Activated CD4-positive, alpha-beta T cell treated with anti-CD3 and anti-CD28 coated beads for 36 hours (primary cell): ENCODE results near the gene SHF. TPM values are rescaled to one million over a fixed set of nuclear protein-coding genes. Genes with fewer than 3 reads are reported as not detected.

Experiments
- ATAC-seq: fragments of 200-7000 bp; cut with Tn5 transposase; one replicate; pipeline ENCODE4 v1.10.0; 2021; ENCODE audit warnings: mild to moderate bottlenecking, moderate library complexity
- CTCF ChIA-PET: fragments of 350-600 bp; sonication (Branson Sonifier 250); formaldehyde crosslinking; loops from one replicate; lab custom pipeline; 2021; ENCODE audit warnings: antibody characterized with exemption; lab: Charles Lee
- POLR2A ChIA-PET: fragments of 350-600 bp; sonication (Branson Sonifier 250); formaldehyde crosslinking; loops from one replicate; lab custom pipeline; 2021; ENCODE audit warnings: antibody characterized with exemption, inconsistent platforms; lab: Charles Lee
- DNase-seq: peaks from one replicate; pipeline ENCODE4 v3.0.0-alpha.2; 2020
- H3K27ac Mint-ChIP-seq: one replicate; pipeline ENCODE4 v1.8.0; 2021; ENCODE audit warnings: mixed read lengths
- H3K27me3 Mint-ChIP-seq: one replicate; pipeline ENCODE4 v1.8.0; 2021; ENCODE audit warnings: mixed read lengths
- H3K36me3 Mint-ChIP-seq: one replicate; pipeline ENCODE4 v1.8.0; 2021; ENCODE audit warnings: low read depth, mixed read lengths
- H3K4me1 Mint-ChIP-seq: one replicate; pipeline ENCODE4 v1.8.0; 2021; ENCODE audit warnings: mixed read lengths
- H3K4me3 Mint-ChIP-seq: one replicate; pipeline ENCODE4 v1.8.0; 2021; ENCODE audit warnings: mild to moderate bottlenecking, moderate library complexity, mixed read lengths
- H3K9me3 Mint-ChIP-seq: one replicate; pipeline ENCODE4 v1.8.0; 2021; ENCODE audit warnings: low read depth, mixed read lengths
- intact Hi-C, 2 experiments: fragments of 100-400 bp; cut with DNase I in 1 of 2; cut with micrococcal nuclease in 1 of 2; formaldehyde crosslinking; loops; one replicate each; pipeline versions ENCODE4 v1.14.2 to v1.15.1; 2022 to 2024; cut with DNase I, micrococcal nuclease
- total RNA-seq, 2 experiments: library from RNA; stranded (reverse); gene quantifications; one replicate each; pipeline ENCODE4 v1.2.3, GENCODE V29; 2021

SHF gene
- total RNA-seq, 2 experiments from 2014 or later: 17.9 to 18.7 TPM

- Mint-ChIP-seq H3K9me3 (no peaks in the 10 kb centered on the region), H3K4me1 (peaks cover 14% of the 10 kb centered on the region), H3K4me3 (no peak overlapping the region), H3K27me3 (no peaks in the 10 kb centered on the region), H3K36me3 (no peaks in the 10 kb centered on the region), H3K27ac (no peak overlapping the region)
- DNase-seq: peak; percentile 67
- POLR2A ChIA-PET: interaction anchor here (0.6 to 1.5 kb wide), 4 partner anchors 11 to 487 kb away, joined by 5 to 11 read pairs (median 8); partner anchors contain the start of gene SHF
- intact Hi-C loops: loop anchor here in 1 of 2 experiments (2.0 to 5.0 kb wide), 4 partner anchors 176 to 1452 kb away; partner anchors contain the start of genes PDIA3, SLC30A4 and SORD
- CTCF ChIA-PET: interaction anchor here (0.8 to 2.6 kb wide), 9 partner anchors 10 to 66 kb away, joined by 3 to 15 read pairs (median 3); no protein-coding TSS in a partner anchor
- ATAC-seq: peak; percentile 21
Observed at GRCh38 chr15:45199136-45199810, 11.5 kb upstream of the SHF start.

- Mint-ChIP-seq H3K27me3 (no peaks in the 10 kb centered on the region), H3K36me3 (no peaks in the 10 kb centered on the region), H3K4me1 (peaks cover 14% of the 10 kb centered on the region), H3K9me3 (no peaks in the 10 kb centered on the region), H3K4me3 (no peak overlapping the region), H3K27ac (no peak overlapping the region)
- POLR2A ChIA-PET: interaction anchor here (0.7 to 1.5 kb wide), 9 partner anchors 11 to 388 kb away, joined by 3 to 15 read pairs (median 5); partner anchors contain the start of gene SHF
- CTCF ChIA-PET: interaction anchor here (0.7 to 2.6 kb wide), 25 partner anchors 9 to 472 kb away, joined by 3 to 20 read pairs (median 4); partner anchors contain the start of gene SHF
- ATAC-seq (peak; percentile 63), DNase-seq (peak; percentile 94)
- intact Hi-C loops: loop anchor here (1.0 to 5.0 kb wide), 8 partner anchors 10 to 1451 kb away; partner anchors contain the start of genes PDIA3 (in 1 of the 2), SLC30A4 (in 1 of the 2) and SORD (in 1 of the 2)
Observed at GRCh38 chr15:45198337-45199135, 10.8 kb upstream of the SHF start.

GRCh38 chr15:45197512-45197911 is 9.7 kb upstream of the SHF start:
- no peaks in the 10 kb centered on the region for H3K36me3 Mint-ChIP-seq
- CTCF ChIA-PET: interaction anchor here (0.7 to 2.6 kb wide), 18 partner anchors 8 to 260 kb away, joined by 3 to 20 read pairs (median 4); partner anchors contain the start of gene SHF
- peak overlapping the region; percentile 89 for H3K27ac Mint-ChIP-seq
- POLR2A ChIA-PET: interaction anchor here (0.6 to 1.3 kb wide), 5 partner anchors 10 to 389 kb away, joined by 3 to 15 read pairs (median 3); partner anchors contain the start of gene SHF
- ATAC-seq (no peak), DNase-seq (no peak)
- peaks cover 14% of the 10 kb centered on the region for H3K4me1 Mint-ChIP-seq
- no peak overlapping the region for H3K4me3 Mint-ChIP-seq
- no peaks in the 10 kb centered on the region for H3K9me3 Mint-ChIP-seq
- H3K27me3 Mint-ChIP-seq: no peaks in the 10 kb centered on the region
- intact Hi-C loops: loop anchor here in 1 of 2 experiments (5.0 kb wide), 2 partner anchors 470 to 1450 kb away; partner anchors contain the start of gene PDIA3

- no peak overlapping the region for H3K27ac Mint-ChIP-seq
- no peaks in the 10 kb centered on the region for H3K27me3 Mint-ChIP-seq
Observed at GRCh38 chr15:45187578-45187893, 230 bp downstream of the SHF start.

GRCh38 chr15:45186771-45187577 is 792 bp downstream of the SHF start:
- intact Hi-C loops: loop anchor here in 1 of 2 experiments (10.0 kb wide), 1 partner anchor 902 kb away; the partner anchor contains the start of gene GOLM2
- H3K27ac Mint-ChIP-seq: peak overlapping the region; percentile 67
- peaks cover 28% of the 10 kb centered on the region for H3K4me1 Mint-ChIP-seq
- ATAC-seq: no peak
- no peaks in the 10 kb centered on the region for H3K9me3 Mint-ChIP-seq
- POLR2A ChIA-PET: interaction anchor here (1.1 to 2.0 kb wide), 5 partner anchors 11 to 24 kb away, joined by 3 to 15 read pairs (median 4); no protein-coding TSS in a partner anchor
- H3K27me3 Mint-ChIP-seq: no peaks in the 10 kb centered on the region
- peak overlapping the region; percentile 80 for H3K4me3 Mint-ChIP-seq
- H3K36me3 Mint-ChIP-seq: peaks cover 3% of the 10 kb centered on the region
- CTCF ChIA-PET: interaction anchor here (0.5 to 4.1 kb wide), 9 partner anchors 10 to 215 kb away, joined by 3 to 20 read pairs (median 6); a partner anchor contains a TSS
- DNase-seq: no peak

More at GRCh38 chr15:45187578-45187893, 230 bp downstream of the SHF start:
- Mint-ChIP-seq H3K4me1 (peaks cover 28% of the 10 kb centered on the region), H3K4me3 (no peak overlapping the region), H3K36me3 (peaks cover 3% of the 10 kb centered on the region), H3K9me3 (no peaks in the 10 kb centered on the region)
- intact Hi-C loops: loop anchor here in 1 of 2 experiments (10.0 kb wide), 1 partner anchor 903 kb away; the partner anchor contains the start of gene GOLM2
- DNase-seq: no peak
- ATAC-seq: no peak
- ChIA-PET CTCF (interaction anchor here (0.6 to 4.1 kb wide), 6 partner anchors 10 to 272 kb away, joined by 3 to 20 read pairs (median 4); no protein-coding TSS in a partner anchor), POLR2A (interaction anchor here (0.6 to 1.2 kb wide), 7 partner anchors 11 to 400 kb away, joined by 3 to 15 read pairs (median 4); a partner anchor contains a TSS)

- intact Hi-C loops: loop anchor here in 1 of 2 experiments (10.0 kb wide), 1 partner anchor 901 kb away; the partner anchor contains the start of gene GOLM2
- Mint-ChIP-seq H3K27ac (peak overlapping the region; percentile 42), H3K27me3 (no peaks in the 10 kb centered on the region), H3K4me3 (peak overlapping the region; percentile 80), H3K9me3 (no peaks in the 10 kb centered on the region), H3K36me3 (peaks cover 3% of the 10 kb centered on the region), H3K4me1 (peaks cover 28% of the 10 kb centered on the region)
- ATAC-seq (no peak), DNase-seq (no peak)
- ChIA-PET CTCF (interaction anchor here (0.5 to 4.1 kb wide), 10 partner anchors 9 to 275 kb away, joined by 3 to 20 read pairs (median 6); a partner anchor contains a TSS), POLR2A (interaction anchor here (1.1 to 2.0 kb wide), 3 partner anchors 18 to 23 kb away, joined by 3 to 6 read pairs (median 4); no protein-coding TSS in a partner anchor)
Observed at GRCh38 chr15:45185903-45186770, 1.6 kb downstream of the SHF start.

- intact Hi-C loops: loop anchor here in 1 of 2 experiments (10.0 kb wide), 1 partner anchor 900 kb away; the partner anchor contains the start of gene GOLM2
- no peak overlapping the region for H3K27ac Mint-ChIP-seq
- no peak for DNase-seq
- POLR2A ChIA-PET: interaction anchor here (1.1 to 2.0 kb wide), 2 partner anchors 18 to 22 kb away, joined by 3 to 6 read pairs; no protein-coding TSS in a partner anchor
- CTCF ChIA-PET: interaction anchor here (0.6 to 4.1 kb wide), 6 partner anchors 8 to 657 kb away, joined by 3 to 20 read pairs (median 11); no protein-coding TSS in a partner anchor
- peak overlapping the region; percentile 80 for H3K4me3 Mint-ChIP-seq
- H3K9me3 Mint-ChIP-seq: no peaks in the 10 kb centered on the region
- ATAC-seq: no peak
- H3K4me1 Mint-ChIP-seq: peaks cover 33% of the 10 kb centered on the region
- H3K27me3 Mint-ChIP-seq: no peaks in the 10 kb centered on the region
- H3K36me3 Mint-ChIP-seq: peaks cover 3% of the 10 kb centered on the region
Observed at GRCh38 chr15:45185069-45185779, 2.5 kb downstream of the SHF start.

GRCh38 chr15:45184562-45185041 is 3.2 kb downstream of the SHF start:
- no peak overlapping the region for H3K4me3 Mint-ChIP-seq
- DNase-seq (no peak), ATAC-seq (no peak)

More at GRCh38 chr15:45184562-45185041, 3.2 kb downstream of the SHF start:
- intact Hi-C loops: loop anchor here in 1 of 2 experiments (10.0 kb wide), 1 partner anchor 900 kb away; the partner anchor contains the start of gene GOLM2
- H3K36me3 Mint-ChIP-seq: peaks cover 3% of the 10 kb centered on the region
- peaks cover 37% of the 10 kb centered on the region for H3K4me1 Mint-ChIP-seq
- CTCF ChIA-PET: interaction anchor here (0.5 to 4.1 kb wide), 7 partner anchors 13 to 657 kb away, joined by 3 to 20 read pairs (median 6); no protein-coding TSS in a partner anchor
- H3K9me3 Mint-ChIP-seq: no peaks in the 10 kb centered on the region
- no peaks in the 10 kb centered on the region for H3K27me3 Mint-ChIP-seq
- no peak overlapping the region for H3K27ac Mint-ChIP-seq
- POLR2A ChIA-PET: interaction anchor here (0.6 to 1.1 kb wide), 3 partner anchors 18 to 405 kb away, joined by 3 read pairs; no protein-coding TSS in a partner anchor
